ENCODE data around the gene HES4.

The HES4 gene

DNA sequence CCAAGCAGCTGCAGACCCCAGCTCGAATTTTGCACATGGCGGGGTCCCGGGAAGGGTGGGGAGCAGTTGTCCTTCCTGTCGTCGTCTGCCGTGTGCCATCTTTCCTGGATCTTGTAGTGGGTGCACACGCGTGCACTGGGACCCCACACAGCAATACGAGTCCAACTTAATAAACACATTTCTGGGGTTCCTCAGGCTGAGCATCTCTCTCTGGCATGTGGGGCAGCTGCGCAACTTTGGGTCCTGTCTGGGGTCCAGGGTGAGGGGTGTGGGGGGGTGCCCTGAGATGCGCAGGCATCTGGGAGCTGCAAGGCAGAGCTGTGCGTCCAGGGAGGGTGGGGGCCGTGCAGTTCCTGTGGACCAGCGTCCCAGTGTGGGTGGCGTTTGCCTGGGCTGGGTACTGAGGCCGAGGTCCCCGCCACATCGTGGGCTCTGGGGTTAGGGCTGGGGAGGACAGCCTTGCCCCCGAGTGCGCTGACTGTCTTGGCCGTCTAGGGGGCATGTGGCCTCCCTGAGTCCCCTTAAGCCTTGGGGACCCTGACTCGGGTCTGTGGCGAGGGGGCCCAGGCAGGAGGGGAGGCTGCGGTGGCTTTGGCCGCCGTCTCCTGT lies 34.3 kb downstream of the HES4 start:
- no peak for DNase-seq (ENCODE audit: low read depth in 3 of 3)

DNA sequence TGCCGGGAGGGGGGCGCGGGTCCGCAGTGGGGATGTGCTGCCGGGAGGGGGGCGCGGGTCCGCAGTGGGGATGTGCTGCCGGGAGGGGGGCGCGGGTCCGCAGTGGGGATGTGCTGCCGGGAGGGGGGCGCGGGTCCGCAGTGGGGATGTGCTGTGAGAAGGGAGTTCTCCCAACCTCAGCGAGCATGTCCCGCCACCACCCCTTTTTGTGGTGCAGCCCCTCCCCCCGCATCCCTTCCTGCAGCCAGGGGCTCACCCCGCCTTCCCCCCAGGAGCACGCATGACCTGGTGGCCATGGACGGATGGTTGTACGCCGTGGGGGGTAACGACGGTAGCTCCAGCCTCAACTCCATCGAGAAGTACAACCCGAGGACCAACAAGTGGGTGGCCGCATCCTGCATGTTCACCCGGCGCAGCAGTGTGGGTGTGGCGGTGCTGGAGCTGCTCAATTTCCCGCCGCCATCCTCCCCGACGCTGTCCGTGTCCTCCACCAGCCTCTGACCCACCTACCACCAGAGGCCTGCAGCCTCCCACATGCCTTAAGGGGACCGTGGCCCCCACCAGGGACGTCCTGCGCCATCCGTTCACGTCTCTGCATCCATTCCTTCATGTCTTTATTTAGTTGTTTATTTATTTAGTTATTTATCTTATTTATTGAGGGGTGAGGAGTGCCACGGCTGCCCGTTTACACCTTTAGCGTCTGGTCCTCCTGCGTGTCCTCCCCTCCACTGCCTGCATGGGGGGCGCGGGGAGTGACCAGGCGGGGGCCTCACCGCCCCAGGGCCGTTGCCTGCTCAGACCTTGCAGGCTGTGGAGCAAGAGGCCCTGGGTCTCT lies 35.0 kb downstream of the HES4 start:
- no peak for DNase-seq (ENCODE audit: low read depth in 3 of 3)

DNA sequence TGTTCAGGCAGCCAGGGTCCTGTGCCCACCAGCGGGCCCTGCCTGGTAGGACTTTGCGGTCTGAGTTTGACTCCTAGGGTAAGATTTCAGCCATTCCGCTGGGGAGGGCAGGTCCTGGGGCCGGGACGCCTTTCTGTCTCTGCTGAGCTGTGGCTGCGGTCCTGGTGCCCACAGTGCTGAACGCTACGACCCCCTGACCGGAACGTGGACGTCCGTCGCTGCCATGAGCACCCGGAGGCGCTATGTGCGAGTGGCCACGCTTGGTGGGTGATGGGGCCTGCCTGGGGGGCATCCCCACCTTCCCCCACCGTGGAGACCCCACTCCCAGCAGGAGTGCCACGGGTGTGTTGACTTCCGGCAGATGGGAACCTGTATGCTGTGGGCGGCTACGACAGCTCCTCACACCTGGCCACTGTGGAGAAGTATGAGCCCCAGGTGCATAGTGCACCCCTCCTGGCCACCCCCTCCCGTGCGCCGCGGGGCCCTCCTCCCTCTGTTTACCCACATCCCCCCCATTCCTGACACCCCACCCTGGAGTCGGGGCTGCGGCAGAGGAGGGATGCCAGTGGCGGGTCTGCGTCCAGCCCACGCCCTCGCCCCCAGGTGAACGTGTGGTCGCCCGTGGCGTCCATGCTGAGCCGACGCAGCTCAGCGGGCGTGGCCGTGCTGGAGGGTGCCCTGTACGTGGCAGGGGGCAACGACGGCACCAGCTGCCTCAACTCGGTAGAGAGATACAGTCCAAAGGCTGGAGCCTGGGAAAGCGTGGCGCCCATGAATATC lies 36.0 kb downstream of the HES4 start:
- DNase-seq (ENCODE audit: low read depth in 3 of 3) = no peak

DNA sequence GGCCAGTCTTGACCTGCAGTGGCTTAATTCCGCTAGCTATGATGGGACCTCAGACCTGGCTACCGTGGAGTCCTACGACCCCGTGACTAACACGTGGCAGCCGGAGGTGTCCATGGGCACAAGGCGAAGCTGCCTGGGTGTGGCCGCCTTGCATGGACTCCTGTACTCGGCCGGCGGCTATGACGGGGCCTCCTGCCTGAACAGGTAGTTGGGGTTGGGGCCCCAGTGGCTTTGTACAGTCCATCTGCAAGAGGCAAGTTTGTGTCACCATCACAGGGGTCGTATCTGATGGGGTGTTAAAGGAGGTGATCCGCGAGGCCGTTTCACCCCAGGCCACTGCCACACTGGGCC lies 36.6 kb downstream of the HES4 start:
- no peak for DNase-seq (ENCODE audit: low read depth in 3 of 3)

DNA sequence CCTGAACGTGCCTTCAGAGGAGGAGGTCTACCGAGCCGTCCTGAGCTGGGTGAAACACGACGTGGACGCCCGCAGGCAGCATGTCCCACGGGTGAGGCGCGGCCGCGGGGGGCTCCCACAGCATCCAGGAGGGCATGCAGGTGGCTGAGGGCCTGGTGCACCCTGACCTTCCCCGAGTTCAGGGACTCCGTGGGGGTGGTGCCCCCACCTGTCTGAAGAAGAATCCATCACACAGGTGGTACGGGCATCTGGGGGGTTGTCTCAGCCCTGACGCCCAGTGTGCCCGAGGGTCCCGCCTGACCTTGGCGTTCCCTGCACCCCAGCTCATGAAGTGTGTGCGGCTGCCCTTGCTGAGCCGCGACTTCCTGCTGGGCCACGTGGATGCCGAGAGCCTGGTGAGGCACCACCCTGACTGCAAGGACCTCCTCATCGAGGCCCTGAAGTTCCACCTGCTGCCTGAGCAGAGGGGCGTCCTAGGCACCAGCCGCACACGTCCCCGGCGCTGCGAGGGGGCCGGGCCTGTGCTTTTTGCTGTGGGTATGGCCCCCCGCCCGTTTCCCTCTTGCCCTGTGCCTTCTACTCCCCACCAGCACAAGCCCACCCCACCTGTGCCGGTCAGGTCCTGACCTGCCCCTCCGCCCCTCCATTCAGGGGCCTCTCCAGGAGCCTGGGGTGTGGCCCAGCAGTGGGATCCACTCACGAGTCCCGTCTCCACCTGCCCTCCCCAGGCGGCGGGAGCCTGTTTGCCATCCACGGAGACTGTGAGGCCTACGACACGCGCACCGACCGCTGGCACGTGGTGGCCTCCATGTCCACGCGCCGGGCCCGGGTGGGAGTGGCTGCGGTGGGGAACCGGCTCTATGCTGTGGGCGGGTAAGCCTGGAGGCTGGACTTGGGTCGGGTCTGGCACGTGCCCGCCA lies 37.3 kb downstream of the HES4 start:
- DNase-seq (ENCODE audit: low read depth in 3 of 3) = no peak

GRCh38 chr1:961132-961669 lies 38.7 kb downstream of the HES4 start:
- DNase-seq (ENCODE audit: low read depth in 3 of 3) = no peak

DNA sequence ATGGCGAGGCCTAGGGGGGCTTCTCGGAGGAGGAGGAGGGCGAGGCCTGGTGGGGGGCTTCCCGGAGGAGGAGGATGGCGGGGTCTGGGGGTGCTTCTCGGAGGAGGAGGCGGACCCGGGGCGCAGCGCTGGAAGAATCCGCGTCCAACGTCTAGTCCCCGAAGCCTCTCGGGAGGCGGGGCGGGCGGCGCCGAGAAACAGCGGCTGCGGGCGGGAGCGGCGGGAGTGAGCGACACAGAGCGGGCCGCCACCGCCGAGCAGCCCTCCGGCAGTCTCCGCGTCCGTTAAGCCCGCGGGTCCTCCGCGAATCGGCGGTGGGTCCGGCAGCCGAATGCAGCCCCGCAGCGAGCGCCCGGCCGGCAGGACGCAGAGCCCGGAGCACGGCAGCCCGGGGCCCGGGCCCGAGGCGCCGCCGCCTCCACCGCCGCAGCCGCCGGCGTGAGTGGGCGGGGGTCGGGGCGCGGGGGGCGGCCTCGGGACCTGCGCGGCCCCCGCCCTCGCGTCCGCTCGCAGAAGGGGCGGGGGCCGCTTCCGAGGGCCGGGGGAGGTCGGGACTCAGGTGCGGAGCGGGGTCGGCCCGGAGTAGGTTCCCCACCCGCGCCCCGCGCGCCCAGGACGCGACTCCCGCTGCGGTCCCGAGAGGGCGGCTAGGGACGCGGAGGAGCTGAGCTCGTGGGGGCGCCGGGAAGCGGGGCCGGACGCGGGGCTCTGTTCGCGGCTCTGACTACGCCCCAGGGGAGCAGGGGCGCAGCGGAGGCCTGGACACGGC lies 39.4 kb downstream of the HES4 start, which contains the start of gene KLHL17:
KLHL17 (plus strand) TSS at position 222 of the 769 bp plus-strand sequence; CDS start at position 332, 110 bp downstream.
- peak; percentile 70 to 85 (median 73) for DNase-seq (ENCODE audit: low read depth in 3 of 3)

GRCh38 chr1:959731-960362 lies 40.0 kb downstream of the HES4 start:
- no peak for DNase-seq (ENCODE audit: low read depth in 3 of 3)

GRCh38 chr1:958823-959730 lies 40.8 kb downstream of the HES4 start, which contains the start of gene NOC2L:
Gene NOC2L (minus strand): TSS chr1:959256. CDS start chr1:959240, 16 bp downstream.
- DNase-seq (ENCODE audit: low read depth in 3 of 3) = peak; percentile 93 to 98 (median 98)

- DNase-seq (ENCODE audit: low read depth in 3 of 3) = no peak
Measured at GRCh38 chr1:956636-957035, 43.3 kb downstream of the HES4 start.

- no peak for DNase-seq (ENCODE audit: low read depth in 3 of 3)
Measured at GRCh38 chr1:955474-955873, 44.4 kb downstream of the HES4 start.

DNA sequence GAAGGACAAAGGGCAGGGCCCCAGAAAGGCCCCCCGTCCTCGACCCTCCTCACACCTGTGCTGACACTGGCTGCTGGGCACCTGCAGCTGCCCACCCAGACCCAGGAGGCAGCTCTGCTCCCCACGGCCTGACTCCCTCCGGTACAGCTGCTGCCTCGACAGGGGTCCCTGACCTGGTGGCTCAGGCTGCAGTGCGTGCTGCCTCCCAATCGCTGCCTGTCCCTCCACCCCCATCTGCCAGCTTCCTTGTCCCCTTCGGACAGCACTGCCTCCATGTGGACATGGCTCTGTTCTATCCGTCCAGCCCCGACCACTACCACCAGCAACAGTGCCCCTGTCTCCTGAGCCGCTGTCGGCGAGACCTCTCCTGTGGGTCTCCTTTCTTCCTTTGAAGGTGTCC lies 45.0 kb downstream of the HES4 start:
- no peak for DNase-seq (ENCODE audit: low read depth in 3 of 3)

GRCh38 chr1:953524-954320 lies 46.2 kb downstream of the HES4 start:
- DNase-seq (ENCODE audit: low read depth in 3 of 3) = no peak

- DNase-seq (ENCODE audit: low read depth in 3 of 3) = no peak
Measured at GRCh38 chr1:952603-953002, 47.3 kb downstream of the HES4 start.

DNA sequence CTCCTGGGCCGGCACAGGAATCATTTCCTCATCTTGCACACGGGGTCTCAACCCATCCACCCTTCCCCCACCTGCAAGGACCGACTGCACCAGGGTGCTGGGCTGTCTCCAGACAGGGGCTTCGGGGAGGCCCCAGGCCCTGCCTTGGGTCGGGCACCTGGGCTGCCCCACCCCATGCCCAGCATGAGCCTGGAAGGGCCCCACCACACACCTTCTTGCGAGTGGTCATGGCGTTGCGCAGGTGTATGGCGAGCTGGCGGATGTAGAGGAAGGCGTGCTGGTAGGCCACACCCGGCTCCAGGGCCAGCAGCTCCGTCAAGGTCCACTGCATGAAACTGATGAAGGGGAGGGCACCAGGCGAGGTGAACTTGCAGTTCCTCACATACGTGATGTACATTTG lies 47.7 kb downstream of the HES4 start:
- DNase-seq (ENCODE audit: low read depth in 3 of 3) = no peak

GRCh38 chr1:951364-951763 lies 48.5 kb downstream of the HES4 start:
- DNase-seq (ENCODE audit: low read depth in 3 of 3) = no peak

DNA sequence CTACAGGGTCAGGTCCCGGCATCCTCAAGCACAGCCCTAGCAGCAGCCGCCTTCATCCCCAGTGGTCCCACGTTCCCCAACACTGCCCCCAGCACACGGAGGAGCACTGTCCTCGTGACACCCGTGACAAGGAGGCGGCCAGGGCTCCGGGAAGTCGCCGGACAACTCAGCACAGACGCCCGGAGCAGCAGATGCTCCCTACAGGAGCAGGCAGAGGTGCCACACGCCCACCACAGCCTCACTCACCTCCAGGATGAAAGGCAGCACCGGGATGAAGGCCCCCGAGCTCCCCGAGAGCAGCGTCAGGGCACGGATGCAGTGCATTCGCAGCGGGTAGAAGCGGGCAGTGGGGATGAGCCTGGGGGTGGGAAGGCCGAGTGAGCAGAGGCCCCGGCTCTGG lies 49.0 kb downstream of the HES4 start:
- DNase-seq (ENCODE audit: low read depth in 3 of 3) = no peak

DNA sequence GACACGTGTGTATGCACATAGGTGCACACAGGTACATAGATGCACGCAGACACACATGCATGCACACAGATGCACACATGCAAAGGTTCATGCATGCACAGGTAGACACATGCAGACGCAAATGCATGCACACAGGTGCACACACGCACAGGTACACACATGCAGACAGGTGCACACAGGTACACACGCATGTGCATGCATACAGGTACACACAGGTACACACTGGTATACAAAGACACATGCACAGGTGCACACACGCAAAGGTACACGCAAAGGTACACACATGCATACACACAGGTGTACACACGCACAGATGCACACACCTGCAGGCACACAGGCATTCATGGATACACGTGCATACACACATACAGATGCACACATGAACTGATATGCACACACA lies 49.6 kb downstream of the HES4 start:
- no peak for DNase-seq (ENCODE audit: low read depth in 3 of 3)
